NCI-H2081 treated with DMSO at 0.1 percent for 48 hours (cell line): ENCODE data around the gene LPO.

Source experiments
- DNase-seq: peaks from one replicate; lab custom pipeline; 2025; lab: John Stamatoyannopoulos, UW

The LPO gene

DNA sequence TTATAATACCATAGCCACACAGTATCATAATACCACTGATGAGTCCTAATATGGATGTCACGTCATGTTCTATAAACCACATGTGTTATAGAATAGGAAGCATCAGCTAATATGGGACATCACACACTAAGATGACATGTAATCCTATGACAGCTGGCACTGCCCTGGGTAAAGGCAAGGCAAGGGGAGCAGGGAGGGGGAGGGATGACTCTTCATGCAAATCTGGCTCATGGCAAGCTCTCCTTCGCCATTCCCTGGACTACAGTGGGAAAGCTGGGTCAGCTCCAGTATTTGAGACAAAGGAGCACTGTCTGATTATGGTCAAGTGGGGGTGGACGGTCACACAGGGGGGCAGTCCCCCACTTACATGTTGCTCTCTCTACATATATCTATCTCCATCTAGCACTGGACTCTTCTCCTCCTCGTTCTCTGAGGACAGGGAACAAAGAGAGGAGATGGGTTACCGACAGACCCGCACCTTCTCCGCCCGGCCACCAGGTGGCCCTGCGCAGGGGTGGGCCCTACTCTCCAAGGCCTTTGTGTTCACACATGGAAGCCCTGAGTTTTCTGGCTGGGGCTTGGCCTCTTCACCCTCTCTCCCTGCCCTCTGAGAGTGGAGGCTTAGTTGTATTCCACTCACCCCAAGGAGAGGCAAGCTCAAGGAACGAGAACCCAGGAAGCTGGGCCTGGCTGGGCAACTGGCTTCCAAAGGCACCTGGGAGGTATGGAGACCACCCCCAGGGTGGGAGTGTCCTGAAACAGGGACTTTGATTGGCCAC is 65.8 kb downstream of the LPO start:
- DNase-seq = no peak

GRCh38 chr17:58304750-58305486 is 66.5 kb downstream of the LPO start:
- DNase-seq = no peak

GRCh38 chr17:58305626-58306025 is 67.2 kb downstream of the LPO start:
- no peak for DNase-seq

DNA sequence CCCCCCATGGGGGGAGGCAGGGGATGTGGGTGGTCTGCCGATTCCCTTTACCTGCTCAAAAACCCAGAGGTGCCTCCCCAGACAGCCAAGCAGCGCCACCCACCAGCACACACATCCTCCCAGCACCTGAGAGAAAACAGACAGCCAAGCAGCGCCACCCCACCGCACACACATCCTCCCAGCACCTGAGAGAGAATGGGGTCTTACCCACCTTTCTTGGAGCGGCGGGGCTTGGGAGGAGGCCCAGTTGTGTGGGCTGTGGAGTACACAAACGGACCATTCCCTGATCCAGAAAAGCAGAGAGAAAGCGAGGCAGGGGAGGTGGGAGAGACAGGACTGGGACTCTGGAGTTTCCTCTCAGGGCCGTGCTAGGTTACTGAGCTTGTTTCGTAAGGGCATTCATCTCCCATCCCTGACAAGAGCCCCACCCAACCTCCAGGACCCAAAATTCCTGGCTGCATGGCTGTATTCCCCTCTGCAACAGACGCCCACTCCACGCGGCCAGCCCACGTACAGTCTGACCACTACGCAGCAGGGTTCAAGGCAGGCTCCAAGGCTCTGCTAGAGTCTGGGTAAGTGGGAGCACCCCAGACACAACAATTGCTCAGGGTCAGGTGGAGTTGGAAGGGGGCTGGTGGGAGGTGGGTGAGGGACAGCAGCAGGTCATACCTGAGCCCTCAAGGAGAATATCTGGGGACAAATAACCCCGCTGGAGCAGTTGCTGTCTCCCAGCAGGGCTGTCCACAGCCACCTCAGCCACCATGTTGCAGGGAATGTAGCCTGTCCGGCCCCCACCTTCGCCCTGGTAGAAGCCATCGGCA is 68.0 kb downstream of the LPO start:
- DNase-seq = no peak

DNA sequence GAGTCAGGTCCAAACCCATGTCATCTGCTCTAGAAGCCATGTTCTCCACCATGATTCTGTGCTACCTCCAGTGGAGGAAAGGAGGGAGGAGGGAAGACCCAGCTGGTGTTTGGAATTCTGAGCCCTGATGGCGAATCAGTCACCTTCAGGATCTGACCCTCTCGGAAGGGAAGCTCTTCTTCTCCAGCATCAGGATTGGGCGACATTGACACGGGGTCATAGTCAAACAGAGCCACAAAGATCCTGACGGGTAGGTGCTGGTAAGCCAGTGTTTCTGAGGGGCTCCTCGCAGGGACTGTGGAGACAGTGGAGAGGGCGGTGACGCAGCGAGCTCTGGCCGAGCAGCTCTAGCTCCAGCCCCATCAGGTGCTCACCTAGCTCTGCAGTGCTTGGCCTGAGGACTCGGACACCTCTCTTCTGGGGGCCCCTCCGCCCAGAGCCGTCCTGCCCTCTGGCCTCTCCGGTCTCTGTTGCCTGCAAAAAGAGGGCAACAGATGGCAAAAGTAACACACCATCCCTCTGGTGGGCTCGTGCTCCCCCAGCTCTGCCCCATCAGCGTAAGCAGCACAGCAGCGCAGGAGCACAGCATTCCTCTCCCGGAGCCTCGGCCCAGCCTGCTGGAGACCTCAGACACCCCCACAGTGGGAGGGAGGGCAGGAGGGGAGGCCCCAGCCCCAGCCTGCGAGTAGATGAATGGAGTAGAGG is 69.2 kb downstream of the LPO start:
- no peak for DNase-seq

DNA sequence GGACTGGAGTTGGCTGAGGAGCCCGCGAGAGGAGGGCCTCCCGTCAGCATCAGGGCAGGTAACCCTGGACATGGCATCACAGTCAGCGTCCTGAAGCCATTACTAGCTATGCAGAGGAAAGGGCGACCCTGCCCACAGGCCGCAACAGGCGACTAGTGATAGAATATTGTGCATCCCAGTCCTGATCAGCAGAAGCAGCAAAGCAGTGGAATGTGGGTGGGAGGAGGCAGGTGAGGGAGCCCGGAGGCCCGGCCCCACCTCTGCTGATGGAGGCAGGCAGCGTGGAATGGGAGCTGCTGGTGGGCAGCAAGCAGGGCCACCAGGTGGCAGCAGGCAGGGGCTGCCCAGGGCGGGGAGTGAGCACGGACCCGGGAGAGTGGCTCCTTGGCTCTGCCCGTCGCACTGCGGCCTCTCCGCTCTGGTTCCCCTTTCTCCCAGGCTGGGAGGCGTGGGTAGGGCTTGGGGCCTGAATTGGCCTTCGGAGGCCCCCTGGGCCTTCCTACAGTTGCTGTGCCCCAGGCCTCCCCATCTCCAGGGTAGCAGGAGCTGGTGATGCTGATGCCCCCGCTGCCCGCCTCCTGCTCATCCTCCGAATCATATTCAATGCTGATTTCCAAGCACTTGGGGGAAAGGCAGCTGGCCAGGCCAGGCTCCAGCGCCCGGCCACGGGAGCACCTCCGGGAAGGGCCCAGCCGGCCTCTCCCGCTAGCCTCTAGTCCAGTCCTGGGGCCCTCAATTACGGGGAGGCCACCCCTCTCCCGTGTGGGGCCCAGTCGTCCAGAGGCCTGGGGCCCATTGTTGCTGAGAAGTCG is 70.0 kb downstream of the LPO start:
- no peak for DNase-seq

DNA sequence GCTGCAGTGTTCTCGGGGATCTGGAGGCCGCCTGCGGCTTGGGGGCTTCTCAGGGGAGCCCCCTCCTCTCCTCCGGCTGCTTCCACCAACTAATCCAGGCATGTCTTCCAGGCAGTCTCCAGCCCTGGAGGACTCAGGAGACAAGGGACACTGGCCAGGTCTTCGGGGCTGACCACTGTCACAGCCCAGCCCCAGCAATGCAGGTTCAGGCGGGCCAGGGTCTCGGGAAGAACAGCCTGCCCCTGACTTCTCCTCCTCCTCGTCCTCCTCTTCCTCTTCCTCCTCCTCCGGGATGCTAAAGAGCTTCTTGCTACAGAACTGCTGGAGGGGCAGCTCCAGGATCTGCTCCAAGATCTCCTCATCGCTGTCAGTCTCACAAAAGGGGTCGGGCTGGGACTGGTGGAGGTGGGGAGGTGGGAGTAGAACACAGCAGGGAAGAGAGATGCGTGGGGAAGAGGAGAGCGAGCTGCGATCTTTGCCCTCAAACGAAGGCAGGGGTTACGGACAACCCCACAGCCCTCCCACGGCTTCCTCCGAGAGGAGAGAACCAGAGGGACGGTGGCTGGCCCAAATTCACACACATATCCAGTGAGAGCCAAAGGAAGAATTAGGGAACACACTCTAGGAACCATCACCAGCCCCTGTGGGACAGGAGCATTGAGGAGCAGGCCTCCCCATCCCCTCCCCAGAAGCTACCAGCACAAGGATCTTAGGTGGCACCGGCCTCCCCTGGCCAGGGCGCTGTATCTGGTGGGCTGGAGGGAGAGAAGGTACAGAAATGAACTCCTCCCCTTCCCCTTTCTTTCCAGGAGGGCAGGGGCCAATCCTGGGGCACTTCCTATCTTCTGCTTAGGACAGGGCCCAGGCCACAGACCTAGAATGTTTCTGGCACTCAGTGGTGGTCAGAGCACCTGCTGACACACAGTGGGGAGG is 70.9 kb downstream of the LPO start:
- no peak for DNase-seq

GRCh38 chr17:58309918-58310259 is 71.5 kb downstream of the LPO start:
- no peak for DNase-seq

- no peak for DNase-seq
Measured at GRCh38 chr17:58310511-58311428, 72.4 kb downstream of the LPO start.

DNA sequence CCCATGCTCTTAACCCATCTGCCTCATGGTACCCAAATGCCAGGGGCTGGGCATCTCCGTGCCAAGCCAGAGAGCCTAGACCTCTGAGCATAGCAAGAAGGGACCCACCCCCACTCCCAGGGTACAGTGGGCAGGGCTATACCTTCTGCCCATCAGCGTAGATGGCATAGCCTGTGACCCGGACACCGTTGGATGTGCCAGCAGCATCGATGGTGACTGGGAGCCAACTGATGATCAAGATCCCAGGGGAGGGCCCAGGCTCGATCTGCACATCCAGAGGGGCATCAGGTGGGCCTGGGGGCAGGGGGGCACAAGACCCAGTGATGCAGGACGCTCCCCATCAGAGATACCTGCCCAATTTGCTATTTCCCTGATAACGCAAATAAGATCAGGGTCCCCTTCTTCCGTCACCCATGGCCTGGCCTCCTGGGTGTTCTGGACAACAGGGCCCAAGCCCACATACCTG is 73.1 kb downstream of the LPO start:
- DNase-seq = no peak

DNA sequence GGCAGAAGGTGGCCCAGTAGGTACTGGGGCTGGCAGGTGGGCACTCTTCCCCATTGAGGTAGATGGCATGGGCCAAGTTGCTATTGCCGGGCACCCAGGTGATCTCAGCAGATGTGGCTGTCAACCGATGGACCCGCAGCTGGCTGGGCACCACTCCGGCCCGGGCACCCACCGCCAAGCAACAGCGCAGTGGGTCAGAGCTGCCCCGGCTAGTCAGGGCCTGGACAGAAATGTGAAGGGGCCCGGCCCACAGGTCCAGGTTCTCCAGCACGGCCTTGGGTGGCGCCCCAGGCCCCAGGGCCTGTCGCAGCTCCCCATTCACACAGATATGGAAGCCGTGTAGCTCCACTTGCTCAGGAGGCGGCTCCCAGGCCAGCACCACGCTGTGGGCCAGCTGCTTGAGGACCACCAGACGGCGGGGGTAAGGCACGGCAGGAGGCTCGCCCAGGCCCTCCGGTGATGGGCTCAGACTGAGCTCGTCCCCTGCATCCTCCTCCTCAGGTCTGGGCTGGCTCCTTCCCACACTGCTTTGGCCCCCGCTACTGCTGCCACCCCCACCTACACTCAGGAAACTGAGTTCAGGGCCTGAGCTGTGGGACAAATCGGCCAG is 73.7 kb downstream of the LPO start:
- no peak for DNase-seq

GRCh38 chr17:58312829-58313228 is 74.4 kb downstream of the LPO start:
- DNase-seq = no peak

- no peak for DNase-seq
Measured at GRCh38 chr17:58313815-58314705, 75.7 kb downstream of the LPO start.

- DNase-seq = no peak
Measured at GRCh38 chr17:58314706-58315015, 76.3 kb downstream of the LPO start.

- no peak for DNase-seq
Measured at GRCh38 chr17:58315281-58315711, 76.9 kb downstream of the LPO start.

- DNase-seq = no peak
Measured at GRCh38 chr17:58315750-58316149, 77.4 kb downstream of the LPO start.

GRCh38 chr17:58316260-58316960 is 78.0 kb downstream of the LPO start:
- DNase-seq = no peak
